ENCODE data around the gene MEMO1. TPM values are rescaled to one million over a fixed set of nuclear protein-coding genes. Genes with fewer than 3 reads are reported as not detected.

Gene MEMO1
- polyA plus RNA-seq, 1 donor (not counting 4 experiments of a cell fraction or from before 2014, with no cell fraction given), result 125 TPM

- FAIRE-seq (no peak), DNase-seq (ENCODE audit: low read depth, low spot score) (no peak)
- H3K27ac ChIP-seq (ENCODE audit: control insufficient read depth, insufficient read depth, low read length), result no peak overlapping the region
- H3K4me2 ChIP-seq (ENCODE audit: control insufficient read depth, extremely low read depth, insufficient read depth, low read depth, low read length), result no peak overlapping the region
- H3K79me2 ChIP-seq (ENCODE audit: control insufficient read depth, insufficient read depth, low read length), result no peaks in the 10 kb centered on the region
- H3K4me1 ChIP-seq (ENCODE audit: control insufficient read depth, extremely low read depth, insufficient read depth, low read length), result peaks cover 8% of the 10 kb centered on the region
- peaks cover 1% of the 10 kb centered on the region for H3K9me3 ChIP-seq (ENCODE audit: control insufficient read depth, low read depth, low read length)
- H3K27me3 ChIP-seq (ENCODE audit: control insufficient read depth, extremely low read depth, insufficient read depth, low read length), result no peaks in the 10 kb centered on the region
- no peak for TF ChIP-seq EZH2 (IDR thresholded peaks at IDR 0.05; ENCODE audit: low read length)
- no peak for TF ChIP-seq CTCF (optimal IDR thresholded peaks at IDR 0.05 in 1 of 3, IDR thresholded peaks at IDR 0.05 in 1 of 3, conservative IDR thresholded peaks at IDR 0.05 in 1 of 3; ENCODE audit: extremely low read depth in 1 of 3, insufficient read depth in 2 of 3, low read length in 3 of 3)
- H4K20me1 ChIP-seq (ENCODE audit: control insufficient read depth, extremely low read depth, insufficient read depth, low read length), result no peaks in the 10 kb centered on the region
- no peak overlapping the region for H3K9ac ChIP-seq (ENCODE audit: control insufficient read depth, extremely low read depth, insufficient read depth, low read length)
- dilution Hi-C loops (cut with MboI; ENCODE audit: extremely low pct_ligation_motif_present, low sequenced_read_pairs), result no loop called here
- no peak overlapping the region for H3K4me3 ChIP-seq (ENCODE audit: control insufficient read depth in 2 of 3, extremely low read depth in 1 of 3, insufficient read depth in 2 of 3, low read depth in 1 of 3, low read length in 3 of 3)
- no peaks in the 10 kb centered on the region for H3K9me1 ChIP-seq (ENCODE audit: control insufficient read depth, extremely low read depth, insufficient read depth, low read length)
- H2AFZ ChIP-seq (ENCODE audit: control insufficient read depth, low read length), result no peak overlapping the region
- no peaks in the 10 kb centered on the region for H3K36me3 ChIP-seq (ENCODE audit: control insufficient read depth in 2 of 2, extremely low read depth in 1 of 2, insufficient read depth in 2 of 2, low read length in 2 of 2)
Observed at GRCh38 chr2:31831585-31831984, 179.2 kb downstream of the MEMO1 start.

- Histone ChIP-seq H3K4me1 (ENCODE audit: control insufficient read depth, extremely low read depth, insufficient read depth, low read length) (peaks cover 8% of the 10 kb centered on the region), H3K79me2 (ENCODE audit: control insufficient read depth, insufficient read depth, low read length) (no peaks in the 10 kb centered on the region), H3K9me1 (ENCODE audit: control insufficient read depth, extremely low read depth, insufficient read depth, low read length) (no peaks in the 10 kb centered on the region), H4K20me1 (ENCODE audit: control insufficient read depth, extremely low read depth, insufficient read depth, low read length) (no peaks in the 10 kb centered on the region), H3K27me3 (ENCODE audit: control insufficient read depth, extremely low read depth, insufficient read depth, low read length) (no peaks in the 10 kb centered on the region), H3K4me3 (ENCODE audit: control insufficient read depth in 2 of 3, extremely low read depth in 1 of 3, insufficient read depth in 2 of 3, low read depth in 1 of 3, low read length in 3 of 3) (no peak overlapping the region), H3K4me2 (ENCODE audit: control insufficient read depth, extremely low read depth, insufficient read depth, low read depth, low read length) (no peak overlapping the region), H3K9me3 (ENCODE audit: control insufficient read depth, low read depth, low read length) (peaks cover 1% of the 10 kb centered on the region), H3K36me3 (ENCODE audit: control insufficient read depth in 2 of 2, extremely low read depth in 1 of 2, insufficient read depth in 2 of 2, low read length in 2 of 2) (no peaks in the 10 kb centered on the region), H2AFZ (ENCODE audit: control insufficient read depth, low read length) (no peak overlapping the region), H3K27ac (ENCODE audit: control insufficient read depth, insufficient read depth, low read length) (no peak overlapping the region), H3K9ac (ENCODE audit: control insufficient read depth, extremely low read depth, insufficient read depth, low read length) (no peak overlapping the region)
- dilution Hi-C loops (cut with MboI; ENCODE audit: extremely low pct_ligation_motif_present, low sequenced_read_pairs), result no loop called here
- FAIRE-seq (peak; percentile 56), DNase-seq (ENCODE audit: low read depth, low spot score) (no peak)
- TF ChIP-seq EZH2 (IDR thresholded peaks at IDR 0.05; ENCODE audit: low read length) (no peak), CTCF (optimal IDR thresholded peaks at IDR 0.05 in 1 of 3, IDR thresholded peaks at IDR 0.05 in 1 of 3, conservative IDR thresholded peaks at IDR 0.05 in 1 of 3; ENCODE audit: extremely low read depth in 1 of 3, insufficient read depth in 2 of 3, low read length in 3 of 3) (no peak)
Observed at GRCh38 chr2:31828891-31829290, 181.9 kb downstream of the MEMO1 start.

All from keratinocyte (primary cell).